ENCODE measurements around the gene PEX11G.
A peak's percentile ranks its signal among the peaks of the same experiment; 100 is the strongest.

The PEX11G gene

DNA sequence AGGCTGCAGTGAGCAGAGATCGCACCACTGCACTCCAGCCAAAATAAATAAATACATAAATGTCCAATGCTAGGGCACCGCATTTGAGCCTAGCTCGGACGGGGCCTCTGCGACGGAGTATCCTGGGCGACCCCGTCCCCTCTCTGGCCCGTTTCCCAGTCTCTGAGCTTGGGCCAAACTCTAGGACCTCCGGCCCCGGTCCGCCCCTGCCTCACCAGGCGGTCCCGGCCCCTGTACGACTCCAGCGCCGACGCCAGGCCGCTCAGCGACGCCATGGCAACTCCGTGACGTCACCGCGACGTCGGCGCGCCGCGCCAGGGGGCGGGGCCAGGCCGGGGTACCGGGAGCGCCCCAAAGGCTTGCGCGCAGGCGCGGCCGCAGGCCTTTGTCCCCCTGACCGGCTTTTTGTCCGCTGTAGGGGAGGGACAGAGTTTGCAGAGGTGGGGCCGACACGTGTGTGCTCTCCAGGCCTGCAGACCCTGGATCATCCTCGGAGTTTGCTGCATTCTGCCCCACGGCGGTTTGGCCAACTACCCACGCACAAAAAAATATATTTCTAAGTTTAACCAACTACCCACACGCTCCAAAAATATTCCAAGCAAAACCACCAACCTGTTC, at the start of gene PEX11G:
Gene PEX11G, minus strand, starts transcription at position 300 of the 618 bp plus-strand sequence. Its CDS starts 25 bp downstream, at position 275.
- no peak for DNase-seq (ENCODE audit: low read depth)

DNA sequence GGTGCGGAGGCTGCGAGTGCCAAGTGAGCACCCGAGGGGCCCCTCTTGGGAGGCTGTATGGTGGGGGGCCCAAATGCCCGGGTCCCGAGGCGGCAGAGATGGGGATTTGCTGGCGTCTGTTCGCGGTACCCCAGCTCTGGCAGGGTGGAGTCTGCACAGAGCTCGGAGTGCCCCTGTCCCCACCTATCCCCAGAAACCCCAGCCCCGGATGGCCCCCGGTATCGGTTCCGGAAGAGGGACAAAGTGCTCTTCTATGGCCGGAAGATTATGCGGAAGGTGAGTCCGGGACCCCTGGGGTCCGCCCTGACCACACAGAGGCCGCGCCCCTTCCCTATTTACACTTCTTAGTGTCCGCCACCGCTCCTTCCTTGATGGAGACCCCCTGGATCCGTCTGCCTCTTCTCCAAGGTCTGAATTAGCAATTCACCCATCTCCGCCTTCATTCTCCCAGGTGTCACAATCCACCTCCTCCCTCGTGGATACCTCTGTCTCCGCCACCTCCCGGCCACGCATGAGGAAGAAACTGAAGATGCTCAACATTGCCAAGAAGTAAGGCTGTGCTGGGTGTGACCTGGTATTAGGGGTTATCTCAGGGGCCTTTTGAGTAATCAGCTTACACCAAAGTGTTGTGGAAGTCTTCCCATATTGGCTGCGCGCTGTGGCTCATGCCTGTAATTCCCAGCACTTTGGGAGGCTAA, 47.3 kb upstream of the PEX11G start:
- no peak for DNase-seq (ENCODE audit: low read depth)

DNA sequence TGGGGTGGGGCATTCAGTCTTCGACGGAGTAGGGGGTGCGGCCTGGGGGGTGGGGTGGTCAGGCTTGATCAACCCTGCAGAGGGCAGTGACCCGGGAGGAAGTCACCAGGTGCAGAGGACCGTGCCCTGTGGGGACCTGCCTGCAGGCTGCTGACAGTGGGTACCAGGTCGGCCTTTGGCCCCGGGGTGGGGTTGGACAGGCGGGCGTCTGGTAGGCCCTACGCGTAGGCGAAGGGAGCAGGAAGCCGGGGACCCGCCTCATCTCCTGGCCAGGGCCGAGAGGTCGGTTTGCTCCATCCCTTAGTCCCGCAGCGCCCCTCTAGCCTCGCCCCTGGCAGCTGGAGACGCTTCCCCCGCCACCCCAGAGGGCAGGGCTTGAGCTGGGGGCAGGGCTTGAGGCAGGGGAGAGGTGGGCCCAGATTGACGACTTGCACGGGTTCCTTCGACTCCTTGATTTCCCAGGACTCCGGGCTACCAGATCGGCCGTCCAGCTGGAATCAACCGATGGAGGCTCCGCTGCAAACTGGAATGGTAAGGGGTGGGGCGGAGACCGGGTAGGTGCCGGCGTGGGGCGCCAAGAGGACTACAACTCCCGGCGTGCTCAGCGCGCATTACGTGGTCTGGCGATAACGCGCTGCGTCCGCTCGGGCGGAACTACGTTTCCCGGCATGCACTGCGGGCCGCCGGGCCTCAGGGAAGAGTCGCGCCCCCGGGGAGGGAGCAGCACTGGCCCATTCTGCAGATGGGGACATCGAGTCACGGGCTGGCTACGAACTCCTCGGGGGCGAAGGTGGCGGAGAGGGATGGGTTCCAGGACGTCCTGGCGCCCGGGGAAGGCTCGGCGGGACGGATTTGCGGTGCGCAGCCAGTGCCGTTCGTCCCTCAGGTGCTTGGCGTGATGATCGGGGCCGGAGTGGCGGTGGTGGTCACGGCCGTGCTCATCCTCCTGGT, 46.5 kb upstream of the PEX11G start, which contains the start of gene PNPLA6:
Gene PNPLA6, plus strand, starts transcription at position 671 of the 951 bp plus-strand sequence. Its CDS starts 72 bp downstream, at position 743.
- peak; percentile 72 for DNase-seq (ENCODE audit: low read depth)

DNA sequence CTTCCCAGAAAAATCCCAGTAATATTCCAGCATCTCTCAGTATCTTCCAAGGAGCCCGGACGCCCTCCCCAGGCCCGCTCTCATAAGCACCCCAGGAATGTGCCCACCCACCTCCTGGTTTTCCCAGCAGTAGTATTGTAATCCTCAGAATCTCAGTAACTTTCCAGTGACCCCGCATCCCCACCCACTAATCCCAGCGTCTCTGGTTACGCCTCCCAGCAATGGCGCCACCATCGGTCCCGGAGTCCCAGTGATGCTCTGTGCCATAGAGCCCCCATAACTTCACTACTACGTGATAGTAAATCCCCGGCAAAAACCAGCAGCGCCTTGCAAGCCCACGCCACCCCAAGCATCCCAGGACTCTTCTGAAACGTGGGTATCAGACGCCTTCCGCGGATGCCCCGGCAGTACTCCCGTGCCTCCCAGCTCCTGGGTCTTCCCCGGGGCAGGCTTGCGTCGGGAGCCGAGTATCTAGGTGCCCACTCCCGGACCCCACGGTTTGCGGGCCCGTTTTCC, 45.8 kb upstream of the PEX11G start:
- peak; percentile 68 for DNase-seq (ENCODE audit: low read depth)

DNA sequence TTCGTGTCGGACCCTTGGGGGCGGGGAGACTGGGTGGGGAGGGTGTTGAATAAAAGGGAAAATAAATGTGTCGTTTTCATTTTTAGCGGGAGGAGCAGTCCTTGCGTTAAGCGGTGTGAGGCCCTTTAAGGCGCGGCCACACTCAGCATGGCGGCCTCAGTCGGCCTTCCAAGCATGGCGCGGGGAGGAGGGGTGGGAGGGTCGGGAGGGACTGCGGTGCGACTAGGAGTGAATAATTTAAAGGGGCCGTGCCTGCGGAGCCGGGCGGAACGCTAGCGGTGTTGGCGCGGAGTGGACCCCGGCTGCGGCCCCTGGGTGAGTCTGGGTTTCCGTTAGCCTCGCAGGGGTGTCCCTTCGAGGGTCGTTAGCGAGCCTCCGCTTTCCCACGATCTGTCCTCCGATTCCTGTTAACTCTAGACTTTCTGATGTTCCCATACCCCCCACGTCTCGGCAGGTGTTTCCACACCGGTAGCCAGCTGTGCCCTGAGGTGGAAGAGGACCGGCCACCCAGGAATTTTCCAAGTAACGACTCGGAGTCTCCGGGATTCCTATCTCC, 45.2 kb upstream of the PEX11G start:
- no peak for DNase-seq (ENCODE audit: low read depth)

DNA sequence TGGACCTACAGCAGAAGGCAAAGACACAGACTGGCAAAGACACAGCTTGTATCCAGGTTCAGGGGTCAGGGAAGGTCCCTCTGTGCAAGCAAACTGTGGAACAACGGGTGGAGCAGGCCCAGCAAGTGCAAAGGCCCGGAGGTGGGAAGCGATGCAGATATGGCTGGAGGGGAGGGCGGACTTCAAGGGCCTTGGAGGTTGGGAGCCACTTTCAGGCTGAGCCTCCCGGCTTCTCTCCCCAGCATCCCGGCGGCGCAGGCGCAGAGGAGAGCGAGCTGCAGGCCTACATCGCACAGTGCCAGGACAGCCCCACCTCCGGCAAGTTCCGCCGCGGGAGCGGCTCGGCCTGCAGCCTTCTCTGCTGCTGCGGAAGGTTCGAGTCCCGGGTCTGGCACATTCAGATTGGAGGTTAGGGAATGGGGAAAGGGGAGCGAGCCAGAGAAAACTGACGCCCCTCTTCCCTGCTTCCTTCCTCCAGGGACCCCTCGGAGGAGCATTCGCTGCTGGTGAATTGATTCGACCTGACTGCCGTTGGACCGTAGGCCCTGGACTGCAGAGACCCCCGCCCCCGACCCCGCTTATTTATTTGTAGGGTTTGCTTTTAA, 44.5 kb upstream of the PEX11G start:
- DNase-seq (ENCODE audit: low read depth), result no peak

DNA sequence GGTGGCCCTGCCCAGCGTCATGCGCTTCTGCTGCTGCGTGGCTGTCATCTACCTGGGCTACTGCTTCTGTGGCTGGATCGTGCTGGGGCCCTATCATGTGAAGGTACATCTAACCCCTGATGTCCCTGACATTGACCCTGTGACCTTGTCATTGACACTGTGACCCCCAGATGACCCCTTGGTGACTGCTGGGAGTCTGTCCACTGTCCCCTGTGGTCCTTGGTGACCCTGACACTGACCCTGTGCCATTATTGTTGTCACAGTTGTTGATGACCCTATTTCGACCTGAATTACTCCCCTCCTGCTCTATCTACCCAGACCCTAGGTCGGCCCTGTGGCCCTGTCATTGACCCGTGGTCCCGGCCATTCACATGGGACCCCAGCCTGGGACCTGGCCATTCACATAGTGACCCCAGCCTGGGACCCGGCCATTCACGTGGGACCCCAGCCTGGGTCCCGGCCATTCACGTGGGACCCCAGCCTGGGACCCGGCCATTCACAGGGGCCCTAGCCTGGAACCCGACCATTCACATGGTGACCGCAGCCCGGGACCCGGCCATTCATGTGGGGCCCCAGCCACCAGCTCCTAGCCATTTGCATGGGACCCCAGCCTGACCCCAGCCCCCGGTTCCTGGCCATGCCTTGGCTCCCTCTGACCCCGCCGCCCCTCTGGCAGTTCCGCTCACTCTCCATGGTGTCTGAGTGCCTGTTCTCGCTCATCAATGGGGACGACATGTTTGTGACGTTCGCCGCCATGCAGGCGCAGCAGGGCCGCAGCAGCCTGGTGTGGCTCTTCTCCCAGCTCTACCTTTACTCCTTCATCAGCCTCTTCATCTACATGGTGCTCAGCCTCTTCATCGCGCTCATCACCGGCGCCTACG, 41.0 kb upstream of the PEX11G start:
- no peak for DNase-seq (ENCODE audit: low read depth)

DNA sequence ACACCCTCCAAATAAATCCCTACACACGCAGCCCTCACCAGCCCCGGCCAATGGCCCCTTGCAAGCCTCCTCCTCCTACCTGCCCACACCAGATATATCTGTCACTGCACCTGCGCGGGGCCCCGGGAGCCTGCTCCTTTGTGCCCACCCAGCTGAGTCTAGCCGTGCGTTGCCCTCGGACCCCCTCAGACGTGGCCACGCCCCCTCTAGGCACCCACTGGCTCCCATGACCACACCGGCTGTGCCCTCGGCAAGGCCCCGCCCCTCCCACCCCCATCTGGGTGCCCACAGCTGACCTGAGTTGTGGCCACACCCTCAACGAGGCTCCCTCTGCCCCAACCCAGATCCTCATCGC, 40.4 kb upstream of the PEX11G start:
- no peak for DNase-seq (ENCODE audit: low read depth)

DNA sequence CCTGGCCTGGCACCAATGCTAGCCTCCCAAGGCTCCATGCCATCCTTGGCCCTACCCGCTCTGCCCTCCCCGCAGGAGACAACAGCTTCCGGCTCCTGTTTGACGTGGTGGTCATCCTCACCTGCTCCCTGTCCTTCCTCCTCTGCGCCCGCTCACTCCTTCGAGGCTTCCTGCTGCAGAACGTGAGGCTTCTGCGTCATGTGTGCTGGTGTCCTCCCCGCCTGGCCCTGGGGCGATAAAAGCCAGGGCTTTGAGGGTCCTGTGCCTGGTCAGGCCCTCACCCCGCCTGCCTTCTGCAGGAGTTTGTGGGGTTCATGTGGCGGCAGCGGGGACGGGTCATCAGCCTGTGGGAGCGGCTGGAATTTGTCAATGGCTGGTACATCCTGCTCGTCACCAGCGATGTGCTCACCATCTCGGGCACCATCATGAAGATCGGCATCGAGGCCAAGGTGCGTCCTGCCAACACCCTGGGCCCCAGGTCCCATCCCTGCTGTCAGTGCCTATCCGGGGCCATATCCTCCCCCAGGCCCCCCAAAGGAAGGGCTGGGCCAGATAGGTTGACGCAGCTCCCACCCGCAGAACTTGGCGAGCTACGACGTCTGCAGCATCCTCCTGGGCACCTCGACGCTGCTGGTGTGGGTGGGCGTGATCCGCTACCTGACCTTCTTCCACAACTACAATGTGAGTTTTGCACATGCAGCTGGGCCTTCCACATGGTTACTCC, 39.8 kb upstream of the PEX11G start:
- DNase-seq (ENCODE audit: low read depth), result no peak

DNA sequence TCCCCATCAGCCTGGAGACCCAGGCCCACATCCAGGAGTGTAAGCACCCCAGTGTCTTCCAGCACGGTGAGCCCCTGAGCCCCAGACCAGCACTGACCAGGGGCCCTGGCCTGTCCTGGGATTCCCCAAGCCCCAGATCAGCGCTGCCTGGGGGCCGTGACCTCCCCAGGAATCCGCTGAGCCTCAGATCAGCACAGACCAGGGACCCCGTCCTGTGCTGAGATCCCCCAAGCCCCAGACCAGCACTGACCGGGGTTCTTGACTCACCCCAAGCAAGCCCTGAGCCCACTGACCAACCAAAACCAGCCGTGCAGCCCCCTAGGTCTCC, 39.3 kb upstream of the PEX11G start:
- no peak for DNase-seq (ENCODE audit: low read depth)

DNA sequence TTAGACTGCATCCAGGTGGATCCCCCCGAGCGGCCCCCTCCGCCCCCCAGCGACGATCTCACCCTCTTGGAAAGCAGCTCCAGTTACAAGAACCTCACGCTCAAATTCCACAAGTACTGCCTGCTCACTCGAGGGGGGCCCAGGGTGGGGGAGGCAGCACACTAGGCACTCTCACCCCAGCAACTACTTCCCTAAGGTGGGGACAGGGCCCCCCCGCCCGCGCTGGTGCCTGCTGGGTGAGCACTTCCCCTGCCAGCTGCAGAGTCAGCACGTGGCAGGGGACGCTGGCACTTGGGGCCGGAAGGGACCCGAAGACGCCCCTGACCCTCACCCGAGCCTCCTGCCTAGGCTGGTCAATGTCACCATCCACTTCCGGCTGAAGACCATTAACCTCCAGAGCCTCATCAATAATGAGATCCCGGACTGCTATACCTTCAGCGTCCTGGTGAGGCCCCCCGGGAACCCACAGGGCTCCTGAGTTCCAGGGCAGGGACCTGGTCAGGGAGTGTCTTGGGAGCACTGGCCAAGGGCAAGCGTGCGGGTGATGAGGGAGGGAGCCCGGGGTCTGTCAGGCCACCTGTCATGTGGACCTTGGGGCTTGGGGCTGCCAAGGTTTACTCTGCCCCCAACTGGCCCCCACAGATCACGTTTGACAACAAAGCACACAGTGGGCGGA, 38.8 kb upstream of the PEX11G start:
- DNase-seq (ENCODE audit: low read depth), result no peak

DNA sequence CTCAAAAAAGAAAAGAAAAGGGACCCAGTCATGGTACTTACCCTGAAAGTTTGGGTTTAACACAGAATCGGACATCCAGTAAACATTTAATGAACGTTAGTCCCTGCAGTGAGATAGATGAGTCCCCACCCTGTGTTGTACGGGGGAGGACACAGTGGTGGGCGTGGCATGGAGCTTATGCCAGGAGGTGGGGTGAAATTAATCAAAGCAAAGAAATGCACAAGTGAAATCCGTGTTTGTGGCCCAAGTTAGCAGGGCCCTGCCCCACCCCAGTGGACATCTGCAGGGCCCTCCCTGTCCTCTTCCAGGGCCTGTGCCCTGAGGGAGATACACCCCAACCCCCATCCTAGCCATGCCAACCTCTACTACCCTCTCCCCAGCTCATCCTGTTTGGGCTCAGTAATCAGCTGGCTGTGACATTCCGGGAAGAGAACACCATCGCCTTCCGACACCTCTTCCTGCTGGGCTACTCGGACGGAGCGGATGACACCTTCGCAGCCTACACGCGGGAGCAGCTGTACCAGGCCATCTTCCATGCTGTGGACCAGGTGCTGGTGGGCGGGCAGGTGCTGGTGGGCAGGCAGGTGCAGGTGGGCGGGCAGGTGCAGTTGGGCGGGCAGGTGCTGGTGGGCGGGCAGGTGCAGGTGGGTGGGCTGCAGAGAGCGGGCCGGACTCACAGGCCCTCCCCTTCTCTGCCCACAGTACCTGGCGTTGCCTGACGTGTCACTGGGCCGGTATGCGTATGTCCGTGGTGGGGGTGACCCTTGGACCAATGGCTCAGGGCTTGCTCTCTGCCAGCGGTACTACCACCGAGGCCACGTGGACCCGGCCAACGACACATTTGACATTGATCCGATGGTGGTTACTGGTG, 37.5 kb upstream of the PEX11G start:
- DNase-seq (ENCODE audit: low read depth), result no peak

DNA sequence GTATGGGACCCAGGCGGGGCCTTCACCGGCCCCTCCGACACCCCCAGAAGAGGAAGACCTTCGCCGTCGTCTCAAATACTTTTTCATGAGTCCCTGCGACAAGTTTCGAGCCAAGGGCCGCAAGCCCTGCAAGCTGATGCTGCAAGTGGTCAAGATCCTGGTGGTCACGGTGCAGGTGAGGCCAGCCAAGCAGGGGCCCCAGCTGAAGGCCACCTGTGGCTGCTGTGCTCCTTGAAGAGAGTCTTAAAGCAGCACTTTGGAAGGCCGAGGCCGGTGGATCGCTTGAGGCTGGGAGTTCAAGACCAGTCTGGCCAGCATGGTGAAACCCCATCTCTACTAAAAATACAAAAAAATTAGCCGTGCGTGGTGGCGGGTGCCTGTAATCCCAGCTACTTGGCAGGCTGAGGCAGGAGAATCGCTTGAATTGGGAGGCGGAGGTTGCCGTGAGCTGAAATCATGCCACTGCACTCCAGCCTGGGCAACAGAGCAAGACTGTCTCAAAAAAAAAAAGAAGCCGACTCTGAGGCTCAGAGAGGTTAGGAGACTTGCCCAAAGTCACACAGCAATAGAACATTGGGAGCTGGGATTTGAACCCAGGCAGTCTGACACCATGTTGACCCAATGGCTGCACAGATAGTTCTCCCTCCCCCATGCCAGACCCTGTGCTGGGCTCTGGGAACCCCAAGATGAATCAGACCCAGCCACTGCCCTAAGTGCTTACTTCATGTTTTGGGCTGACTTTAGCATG, 36.3 kb upstream of the PEX11G start:
- DNase-seq (ENCODE audit: low read depth), result no peak

DNA sequence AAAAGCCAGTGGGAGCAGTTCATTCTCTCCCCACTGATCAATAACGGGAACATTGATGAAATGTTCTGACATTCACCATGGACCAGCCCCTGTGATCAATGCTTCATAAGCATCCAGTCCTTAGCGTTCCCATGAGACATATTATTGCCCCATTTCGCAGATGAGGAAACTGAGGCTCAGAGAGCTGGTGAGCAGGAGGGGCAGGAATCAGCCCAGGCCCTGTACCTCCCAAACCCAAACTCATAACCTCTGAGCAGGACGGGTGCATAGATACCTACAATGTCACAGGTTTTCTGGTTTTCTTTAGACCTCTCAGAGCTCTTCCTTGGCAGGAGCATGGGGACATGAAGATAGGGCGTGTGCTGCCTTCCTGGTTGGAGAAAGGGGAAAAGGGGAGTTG, 35.7 kb upstream of the PEX11G start:
- DNase-seq (ENCODE audit: low read depth), result no peak

DNA sequence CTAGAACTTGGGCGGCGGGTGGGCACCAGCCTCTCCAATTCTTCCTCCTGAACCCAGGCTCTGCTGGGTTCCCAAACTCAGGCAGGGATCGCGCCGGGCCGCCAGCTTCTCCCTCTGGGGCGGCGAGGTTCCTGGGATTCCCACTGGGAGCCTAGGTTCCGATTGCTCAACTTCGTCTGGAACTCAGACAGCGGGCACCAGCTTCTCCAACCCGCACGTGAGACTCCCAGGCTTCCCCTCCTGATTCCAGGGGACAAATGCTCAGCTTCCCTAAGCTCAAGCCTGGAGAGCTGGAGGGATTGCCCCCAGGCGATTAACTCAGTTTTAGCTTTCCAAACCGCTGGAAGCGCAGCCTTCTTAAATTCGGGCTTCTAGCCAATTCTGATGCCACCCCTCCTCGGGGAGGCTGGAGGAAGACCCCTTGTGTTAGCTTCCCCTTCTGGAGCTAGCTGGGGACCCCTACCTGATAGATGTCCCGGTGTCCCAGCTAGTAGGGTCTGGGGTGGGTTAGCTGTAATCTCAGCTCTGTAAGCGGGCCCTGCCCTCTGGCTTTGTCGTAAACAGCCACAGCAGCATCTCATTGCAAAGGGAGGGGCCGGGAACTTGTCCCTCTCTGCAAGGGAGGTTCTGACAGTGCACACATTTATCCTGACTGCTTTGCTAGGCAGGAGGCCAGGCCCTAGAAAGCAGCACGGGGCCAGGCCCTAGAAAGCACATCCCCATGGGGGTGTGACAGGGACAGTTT, 34.3 kb upstream of the PEX11G start:
- DNase-seq (ENCODE audit: low read depth), result no peak

DNA sequence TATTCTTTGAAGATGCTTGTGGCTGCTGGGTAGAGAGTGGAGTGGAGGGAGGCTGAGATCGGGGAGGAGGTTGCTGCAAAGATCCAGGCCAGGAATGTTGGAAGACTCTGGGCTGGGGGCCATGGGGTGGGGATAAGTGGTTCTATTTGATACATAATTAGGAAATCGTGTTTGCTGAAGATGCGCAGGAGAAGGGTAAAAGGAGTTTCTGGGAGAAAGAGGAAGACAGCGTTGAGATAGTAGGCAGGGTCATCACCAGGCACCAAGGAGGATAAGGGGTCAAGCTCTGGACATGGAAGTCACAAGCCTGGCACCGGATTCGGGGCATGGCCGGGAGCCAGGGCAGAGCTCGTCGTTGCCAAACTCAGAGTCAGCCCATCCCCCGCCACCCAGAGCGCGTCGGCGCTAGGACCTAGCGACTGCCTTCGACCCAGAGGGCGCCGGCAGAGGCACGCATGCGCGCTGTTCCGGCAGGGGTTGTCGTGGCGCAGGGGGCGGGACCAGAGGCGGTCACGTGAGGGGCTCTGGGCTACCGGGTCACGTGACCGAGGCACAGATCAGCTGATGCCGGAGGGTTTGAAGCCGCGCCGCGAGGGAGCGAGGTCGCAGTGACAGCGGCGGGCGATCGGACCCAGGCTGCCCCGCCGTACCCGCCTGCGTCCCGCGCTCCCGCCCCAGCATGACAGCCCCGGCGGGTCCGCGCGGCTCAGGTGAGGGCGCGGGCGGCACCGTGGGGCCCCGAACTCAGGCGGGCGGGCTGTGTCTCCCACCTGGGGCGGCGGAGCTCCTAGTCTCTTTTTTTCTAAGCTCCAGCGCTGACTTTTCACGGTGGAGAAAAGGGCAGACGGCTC, 33.5 kb upstream of the PEX11G start, which contains the start of gene MCOLN1:
Gene MCOLN1, plus strand, starts transcription at position 553 of the 851 bp plus-strand sequence. Its CDS starts 127 bp downstream, at position 680.
- DNase-seq (ENCODE audit: low read depth), result no peak
